HEK293 (cell line): ENCODE results near the gene DCUN1D4.

Source experiments
- KLF7 ChIP-seq: fragments of 450-650 bp; formaldehyde crosslinking; IDR thresholded peaks from 2 replicates; pipeline ENCODE4 v1.5.1; 2016; ENCODE audit warnings: missing biosample characterization, missing genetic modification characterization, borderline replicate concordance
- MZF1 ChIP-seq: fragments of 450-650 bp; formaldehyde crosslinking; IDR thresholded peaks from 2 replicates; pipeline ENCODE4 v1.5.1; 2017; ENCODE audit warnings: missing biosample characterization, missing genetic modification characterization, borderline replicate concordance
- SCRT2 ChIP-seq: fragments of 450-650 bp; formaldehyde crosslinking; IDR thresholded peaks from 2 replicates; pipeline ENCODE4 v1.5.1; 2016; ENCODE audit warnings: missing biosample characterization, missing genetic modification characterization
- SETDB1 ChIP-seq: IDR thresholded peaks from one replicate; pipeline ENCODE4 v1.6.1; 2017; ENCODE audit warnings: mild to moderate bottlenecking, low read length, moderate library complexity, mixed read lengths; ENCODE audit not compliant: insufficient read length
- YY1 ChIP-seq: fragments of 450-650 bp; formaldehyde crosslinking; IDR thresholded peaks from 2 replicates; pipeline ENCODE4 v1.5.1; 2018; ENCODE audit warnings: missing biosample characterization, missing genetic modification characterization
- ZBTB48 ChIP-seq: fragments of 450-650 bp; formaldehyde crosslinking; IDR thresholded peaks from 2 replicates; pipeline ENCODE4 v1.5.1; 2016; ENCODE audit warnings: missing biosample characterization, missing genetic modification characterization
- ZNF140 ChIP-seq: fragments of 450-650 bp; formaldehyde crosslinking; IDR thresholded peaks from 2 replicates; pipeline ENCODE4 v1.5.1; 2016; ENCODE audit warnings: missing biosample characterization, missing genetic modification characterization
- ZNF747 ChIP-seq: fragments of 450-650 bp; formaldehyde crosslinking; IDR thresholded peaks from 2 replicates; pipeline ENCODE4 v1.5.1; 2016; ENCODE audit warnings: missing biosample characterization, missing genetic modification characterization
- ZXDB ChIP-seq: fragments of 450-650 bp; formaldehyde crosslinking; IDR thresholded peaks from 2 replicates; pipeline ENCODE4 v1.5.1; 2016; ENCODE audit warnings: missing biosample characterization, missing genetic modification characterization
- TF ChIP-seq, protein P1 (sequence below): fragments of 450-650 bp; formaldehyde crosslinking; IDR thresholded peaks from 2 replicates; pipeline ENCODE4 v1.5.1; 2016; ENCODE audit warnings: missing biosample characterization, missing genetic modification characterization
- TF ChIP-seq, protein P2 (sequence below): fragments of 450-650 bp; formaldehyde crosslinking; IDR thresholded peaks from 2 replicates; pipeline ENCODE4 v1.5.1; 2016; ENCODE audit warnings: missing biosample characterization, missing genetic modification characterization
- TF ChIP-seq, protein P3 (sequence below): fragments of 450-650 bp; formaldehyde crosslinking; IDR thresholded peaks from 2 replicates; pipeline ENCODE4 v1.5.1; 2016; ENCODE audit warnings: missing biosample characterization, missing genetic modification characterization, borderline replicate concordance
- TF ChIP-seq, protein P4 (sequence below): fragments of 450-650 bp; formaldehyde crosslinking; IDR thresholded peaks from 2 replicates; pipeline ENCODE4 v1.5.1; 2016; ENCODE audit warnings: missing biosample characterization, missing genetic modification characterization

DNA sequence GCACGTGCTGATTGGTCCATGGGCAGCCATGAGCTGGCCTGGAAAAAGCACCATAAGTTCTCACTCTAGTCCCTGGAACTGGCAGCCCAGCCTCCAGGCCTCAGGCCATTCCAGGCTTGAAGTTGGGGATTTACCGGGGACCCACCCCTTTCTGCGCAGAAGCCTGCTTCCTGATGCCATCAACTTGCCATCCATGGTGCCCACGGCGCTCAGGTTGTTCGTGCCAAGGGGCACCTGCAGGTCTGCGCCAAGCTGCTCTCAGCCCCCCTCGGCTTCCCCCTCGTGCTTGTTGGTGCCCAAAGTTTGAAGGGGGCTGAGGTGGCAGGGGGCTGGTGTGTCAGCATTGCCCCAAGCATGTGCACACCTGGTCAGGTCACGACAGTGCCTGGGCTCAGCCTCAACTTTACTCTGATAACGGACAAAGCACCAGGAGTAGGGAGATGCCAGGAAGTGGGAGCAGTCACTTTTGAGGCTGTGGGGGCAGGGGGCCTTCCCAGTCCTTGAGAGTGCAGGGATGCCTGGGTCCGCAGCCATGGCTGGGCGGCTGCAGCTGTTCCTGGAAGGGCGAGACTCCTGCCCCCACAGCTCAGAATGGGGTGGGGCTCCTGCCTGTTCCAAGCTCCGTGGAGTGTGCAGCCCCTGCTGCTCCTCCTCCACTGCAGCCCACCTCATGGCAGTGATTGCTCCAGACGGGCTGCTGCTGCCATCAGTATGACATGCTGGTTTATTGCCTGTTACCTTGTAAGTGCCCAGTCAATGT, 24.9 kb downstream of the DCUN1D4 start:
- TF ChIP-seq ZNF140 (tag by site-specific recombination) (no peak), KLF7 (no peak), MZF1 (tag by site-specific recombination) (no peak), SCRT2 (tag by site-specific recombination) (no peak), ZBTB48 (no peak), ZXDB (tag by site-specific recombination) (no peak), ZNF747 (tag by site-specific recombination) (no peak), YY1 (tag by site-specific recombination) (no peak), SETDB1 (no peak)
- TF ChIP-seq, protein P1, sequence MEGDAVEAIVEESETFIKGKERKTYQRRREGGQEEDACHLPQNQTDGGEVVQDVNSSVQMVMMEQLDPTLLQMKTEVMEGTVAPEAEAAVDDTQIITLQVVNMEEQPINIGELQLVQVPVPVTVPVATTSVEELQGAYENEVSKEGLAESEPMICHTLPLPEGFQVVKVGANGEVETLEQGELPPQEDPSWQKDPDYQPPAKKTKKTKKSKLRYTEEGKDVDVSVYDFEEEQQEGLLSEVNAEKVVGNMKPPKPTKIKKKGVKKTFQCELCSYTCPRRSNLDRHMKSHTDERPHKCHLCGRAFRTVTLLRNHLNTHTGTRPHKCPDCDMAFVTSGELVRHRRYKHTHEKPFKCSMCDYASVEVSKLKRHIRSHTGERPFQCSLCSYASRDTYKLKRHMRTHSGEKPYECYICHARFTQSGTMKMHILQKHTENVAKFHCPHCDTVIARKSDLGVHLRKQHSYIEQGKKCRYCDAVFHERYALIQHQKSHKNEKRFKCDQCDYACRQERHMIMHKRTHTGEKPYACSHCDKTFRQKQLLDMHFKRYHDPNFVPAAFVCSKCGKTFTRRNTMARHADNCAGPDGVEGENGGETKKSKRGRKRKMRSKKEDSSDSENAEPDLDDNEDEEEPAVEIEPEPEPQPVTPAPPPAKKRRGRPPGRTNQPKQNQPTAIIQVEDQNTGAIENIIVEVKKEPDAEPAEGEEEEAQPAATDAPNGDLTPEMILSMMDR (tag by site-specific recombination) = no peak
- TF ChIP-seq, protein P2, sequence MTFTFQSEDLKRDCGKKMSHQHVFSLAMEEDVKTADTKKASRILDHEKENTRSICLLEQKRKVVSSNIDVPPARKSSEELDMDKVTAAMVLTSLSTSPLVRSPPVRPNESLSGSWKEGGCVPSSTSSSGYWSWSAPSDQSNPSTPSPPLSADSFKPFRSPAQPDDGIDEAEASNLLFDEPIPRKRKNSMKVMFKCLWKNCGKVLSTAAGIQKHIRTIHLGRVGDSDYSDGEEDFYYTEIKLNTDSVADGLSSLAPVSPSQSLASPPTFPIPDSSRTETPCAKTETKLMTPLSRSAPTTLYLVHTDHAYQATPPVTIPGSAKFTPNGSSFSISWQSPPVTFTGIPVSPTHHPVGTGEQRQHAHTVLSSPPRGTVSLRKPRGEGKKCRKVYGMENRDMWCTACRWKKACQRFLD (tag by site-specific recombination) = no peak
- TF ChIP-seq, protein P3, sequence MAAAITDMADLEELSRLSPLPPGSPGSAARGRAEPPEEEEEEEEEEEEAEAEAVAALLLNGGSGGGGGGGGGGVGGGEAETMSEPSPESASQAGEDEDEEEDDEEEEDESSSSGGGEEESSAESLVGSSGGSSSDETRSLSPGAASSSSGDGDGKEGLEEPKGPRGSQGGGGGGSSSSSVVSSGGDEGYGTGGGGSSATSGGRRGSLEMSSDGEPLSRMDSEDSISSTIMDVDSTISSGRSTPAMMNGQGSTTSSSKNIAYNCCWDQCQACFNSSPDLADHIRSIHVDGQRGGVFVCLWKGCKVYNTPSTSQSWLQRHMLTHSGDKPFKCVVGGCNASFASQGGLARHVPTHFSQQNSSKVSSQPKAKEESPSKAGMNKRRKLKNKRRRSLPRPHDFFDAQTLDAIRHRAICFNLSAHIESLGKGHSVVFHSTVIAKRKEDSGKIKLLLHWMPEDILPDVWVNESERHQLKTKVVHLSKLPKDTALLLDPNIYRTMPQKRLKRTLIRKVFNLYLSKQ (tag by site-specific recombination) = no peak
- TF ChIP-seq, protein P4, sequence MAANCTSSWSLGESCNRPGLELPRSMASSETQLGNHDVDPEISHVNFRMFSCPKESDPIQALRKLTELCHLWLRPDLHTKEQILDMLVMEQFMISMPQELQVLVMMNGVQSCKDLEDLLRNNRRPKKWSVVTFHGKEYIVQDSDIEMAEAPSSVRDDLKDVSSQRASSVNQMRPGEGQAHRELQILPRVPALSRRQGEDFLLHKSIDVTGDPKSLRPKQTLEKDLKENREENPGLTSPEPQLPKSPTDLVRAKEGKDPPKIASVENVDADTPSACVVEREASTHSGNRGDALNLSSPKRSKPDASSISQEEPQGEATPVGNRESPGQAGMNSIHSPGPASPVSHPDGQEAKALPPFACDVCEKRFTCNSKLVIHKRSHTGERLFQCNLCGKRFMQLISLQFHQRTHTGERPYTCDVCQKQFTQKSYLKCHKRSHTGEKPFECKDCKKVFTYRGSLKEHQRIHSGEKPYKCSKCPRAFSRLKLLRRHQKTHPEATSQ (tag by site-specific recombination) = no peak
